Smooth muscle cell of the umbilical artery (primary cell): ENCODE data around the gene DUS4L. TPM values are rescaled to one million over a fixed set of nuclear protein-coding genes. Genes with fewer than 3 reads are reported as not detected.

ENCODE experiments used
- total RNA-seq: library from RNA; depleted of rRNA; stranded (reverse); fragments of >200 nt; gene quantifications from 2 replicates; pipeline ENCODE4 v1.2.3, GENCODE V29; 2014

DUS4L gene
- total RNA-seq = 5.9 and 9.8 TPM in 2 replicates

GRCh38 chr7:107563775-107564552 is at the start of gene DUS4L, which contains the start of gene COG5:
DUS4L (plus strand) TSS chr7:107563971; CDS start chr7:107567071, 3,100 bp downstream.
COG5 (minus strand) TSS chr7:107563920; CDS start chr7:107563896, 24 bp downstream.

GRCh38 chr7:107579885-107580715 is 16.3 kb downstream of the DUS4L start, which contains the start of gene BCAP29:
BCAP29 (plus strand) TSS chr7:107580246; CDS start chr7:107580773, 527 bp downstream.

Other genes starting within 250 kb of the DUS4L start
- not detected in 2 replicates for gene GPR22, start 93.9 kb upstream of the DUS4L start, total RNA-seq
- gene COG5, start 51 bp upstream of the DUS4L start, total RNA-seq = 45.4 and 83.5 TPM in 2 replicates
- 43.4 and 61.9 TPM in 2 replicates for gene BCAP29, start 16.3 kb downstream of the DUS4L start, total RNA-seq
- gene SLC26A4, start 96.9 kb downstream of the DUS4L start, total RNA-seq = 0.30 and 0.46 TPM in 2 replicates
- gene CBLL1, start 180.2 kb downstream of the DUS4L start, total RNA-seq = 17.6 and 18.4 TPM in 2 replicates
- gene SLC26A3, start 239.3 kb downstream of the DUS4L start, total RNA-seq = not detected in 2 replicates